Heart left ventricle (tissue), 16 donors: ENCODE data around the gene LRRTM1. TPM values are rescaled to one million over a fixed set of nuclear protein-coding genes. Genes with fewer than 3 reads are reported as not detected.

ENCODE experiments used
- ATAC-seq, 4 donors: fragments of 200-7000 bp; cut with Tn5 transposase; one replicate each; pipeline ENCODE4 v1.9.1; 2020 to 2022; ENCODE audit warnings: moderate library complexity in 4 of 4, mild to moderate bottlenecking in 3 of 4, moderate number of reproducible peaks in 1 of 4
- DNase-seq, 5 donors: peaks; one replicate each; pipeline ENCODE4 v3.0.0-alpha.2; 2020
- H3K27ac ChIP-seq, 12 donors: fragments of 200-600 bp; sonication (generic) in 4 of 12; one replicate each; pipeline versions ENCODE4 v1.5.0 to v1.8.0; 2016 to 2022; ENCODE audit warnings: mild to moderate bottlenecking in 2 of 12
- H3K27me3 ChIP-seq, 9 donors: fragments of 200-600 bp; sonication (generic) in 2 of 9; one replicate each; pipeline versions ENCODE4 v1.5.1 to v1.8.0; 2016 to 2022; ENCODE audit warnings: mild to moderate bottlenecking in 3 of 9
- H3K36me3 ChIP-seq, 9 donors: fragments of 200-600 bp; sonication (generic) in 2 of 9; one replicate each; pipeline versions ENCODE4 v1.5.0 to v1.8.0; 2018 to 2022; ENCODE audit warnings: mild to moderate bottlenecking in 2 of 9
- H3K4me1 ChIP-seq, 12 donors: fragments of 200-600 bp; sonication (generic) in 4 of 12; one replicate each; pipeline versions ENCODE4 v1.5.0 to v1.8.0; 2016 to 2022; ENCODE audit warnings: mild to moderate bottlenecking in 3 of 12
- H3K4me3 ChIP-seq, 12 donors: fragments of 200-600 bp; sonication (generic) in 4 of 12; one replicate each; pipeline versions ENCODE4 v1.5.0 to v1.8.0; 2017 to 2022; ENCODE audit warnings: mild to moderate bottlenecking in 9 of 12, moderate library complexity in 4 of 12
- H3K9me3 ChIP-seq, 12 donors: fragments of 200-600 bp; sonication (generic) in 4 of 12; one replicate each; pipeline versions ENCODE4 v1.5.0 to v1.8.0; 2016 to 2022; ENCODE audit warnings: mild to moderate bottlenecking in 1 of 12
- POLR2A ChIP-seq, 2 donors: fragments of 450-650 bp; IDR thresholded peaks; one replicate each; pipeline ENCODE4 v1.6.1; 2017; ENCODE audit warnings: antibody characterized with exemption in 2 of 2, mild to moderate bottlenecking in 2 of 2, moderate library complexity in 2 of 2
- whole genome bisulfite sequencing, 4 donors: extraction: QIAGEN DNeasy Blood & Tissue Kit in 2 of 4; methylation state at CpG; one replicate each; pipeline versions ENCODE4 v1.1.5 to v1.1.7; 2013 to 2018; 5-methylcytosine and 5-hydroxymethylcytosine counted together
- intact Hi-C, 10 donors: fragments of 100-400 bp; cut with DNase I; formaldehyde crosslinking; loops; one replicate each; pipeline versions ENCODE4 v1.11.1 to v1.14.2; 2022
- polyA plus RNA-seq, 2 donors: library from polyadenylated mRNA; stranded (reverse); fragments of 200-250 nt; gene quantifications; one replicate each; pipeline ENCODE4 v1.2.3, GENCODE V29; 2013
- total RNA-seq, 9 donors: library from RNA; depleted of rRNA in 2 of 9; stranded (reverse); fragments of >200 nt in 2 of 9; fragmentation: NEBNext Ultra II Directional in 3 of 9; extraction: Animal tissue kit (Norgen Biotek cat#: 25700) in 3 of 9; gene quantifications; one replicate each; pipeline versions ENCODE4 v1.1.0 to v1.2.4, GENCODE V29; 2016 to 2023
- TF ChIP-seq, protein P1 (sequence below), 12 donors: fragments of 200-600 bp; sonication (generic) in 4 of 12; IDR thresholded peaks; one replicate each; pipeline versions ENCODE4 v1.5.0 to v1.8.0; 2018 to 2022; ENCODE audit warnings: antibody characterized with exemption in 12 of 12, mild to moderate bottlenecking in 5 of 12
- donor health status: ischemic (EF 13 %, LVEDD 7.1; RV severe dilation, severe dysfunction).
- donor health status: healthy with polysubstance abuse.
- donor health status: DM: no; HTN: yes; CAD: no.
- donor health status: DM: no; HTN: no; CAD: no.
- donor health status: ischemic (EF 25% LVEDD 6.9; RV normal size, moderate dysfunction).
- donor health status: ischemic (EF 25% LVEDD 5.7; RV mildly dilated, moderate dysfunction).
- donor health status: healthy.
- donor health status: DM: yes; HTN: yes; CAD: no.
- donor health status: ischemic (EF 35%, LVEDD 5.7; RV mildly dilated, moderate dysfunction).
- donor health status: nonischemic (EF 11% LVEDD 7.7; RV severe dilation, severe dysfunction).
- donor health status: DM: yes; HTN: yes; CAD: no.
- donor health status: PGD.
- donor health status: ischemic (EF 29% LVEDD 5.4; RV normal size, mild dysfunction).
- donor health status: nonischemic (EF 23%, LVEDD 6.1; RV moderate dilation, normal function).

The LRRTM1 gene
- total and polyA plus RNA-seq, 11 donors: 0.09 to 0.93 (median 0.23) TPM; not detected in 3

DNA sequence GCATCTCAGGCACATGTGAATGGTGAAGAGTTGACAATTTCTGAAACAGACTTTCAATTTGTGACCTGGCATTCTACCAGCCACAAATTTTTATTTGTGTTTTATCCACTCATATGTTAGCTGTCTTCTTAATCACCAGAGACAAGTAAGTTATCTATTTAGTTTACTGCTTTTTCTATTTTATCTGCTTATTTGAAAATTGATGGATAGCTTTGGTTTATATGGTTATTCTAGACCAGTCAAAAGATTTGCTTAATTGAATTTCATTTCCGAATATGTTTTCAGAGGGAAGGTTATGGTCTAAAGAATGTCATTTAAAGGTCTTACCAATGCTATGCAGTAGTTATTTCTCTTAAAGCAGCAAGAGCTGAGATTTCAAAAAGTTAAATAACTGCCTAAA, 43.5 kb upstream of the LRRTM1 start:
- H3K27ac ChIP-seq: no peak overlapping the region
- no peak overlapping the region for H3K4me3 ChIP-seq
- H3K4me1 ChIP-seq: no peaks in the 10 kb centered on the region
- no peaks in the 10 kb centered on the region for H3K27me3 ChIP-seq
- H3K36me3 ChIP-seq: no peaks in the 10 kb centered on the region
- intact Hi-C loops: no loop called here
- DNase-seq (no peak), ATAC-seq (no peak)
- WGBS, 4 donors: 92 to 100% (median 94%) methylated on average over 1 of the region's 1 CpG
- no peaks in the 10 kb centered on the region for H3K9me3 ChIP-seq
- TF ChIP-seq POLR2A (IDR thresholded peaks at IDR 0.05): no peak
- TF ChIP-seq, protein P1, sequence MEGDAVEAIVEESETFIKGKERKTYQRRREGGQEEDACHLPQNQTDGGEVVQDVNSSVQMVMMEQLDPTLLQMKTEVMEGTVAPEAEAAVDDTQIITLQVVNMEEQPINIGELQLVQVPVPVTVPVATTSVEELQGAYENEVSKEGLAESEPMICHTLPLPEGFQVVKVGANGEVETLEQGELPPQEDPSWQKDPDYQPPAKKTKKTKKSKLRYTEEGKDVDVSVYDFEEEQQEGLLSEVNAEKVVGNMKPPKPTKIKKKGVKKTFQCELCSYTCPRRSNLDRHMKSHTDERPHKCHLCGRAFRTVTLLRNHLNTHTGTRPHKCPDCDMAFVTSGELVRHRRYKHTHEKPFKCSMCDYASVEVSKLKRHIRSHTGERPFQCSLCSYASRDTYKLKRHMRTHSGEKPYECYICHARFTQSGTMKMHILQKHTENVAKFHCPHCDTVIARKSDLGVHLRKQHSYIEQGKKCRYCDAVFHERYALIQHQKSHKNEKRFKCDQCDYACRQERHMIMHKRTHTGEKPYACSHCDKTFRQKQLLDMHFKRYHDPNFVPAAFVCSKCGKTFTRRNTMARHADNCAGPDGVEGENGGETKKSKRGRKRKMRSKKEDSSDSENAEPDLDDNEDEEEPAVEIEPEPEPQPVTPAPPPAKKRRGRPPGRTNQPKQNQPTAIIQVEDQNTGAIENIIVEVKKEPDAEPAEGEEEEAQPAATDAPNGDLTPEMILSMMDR (IDR thresholded peaks at IDR 0.05): no peak

DNA sequence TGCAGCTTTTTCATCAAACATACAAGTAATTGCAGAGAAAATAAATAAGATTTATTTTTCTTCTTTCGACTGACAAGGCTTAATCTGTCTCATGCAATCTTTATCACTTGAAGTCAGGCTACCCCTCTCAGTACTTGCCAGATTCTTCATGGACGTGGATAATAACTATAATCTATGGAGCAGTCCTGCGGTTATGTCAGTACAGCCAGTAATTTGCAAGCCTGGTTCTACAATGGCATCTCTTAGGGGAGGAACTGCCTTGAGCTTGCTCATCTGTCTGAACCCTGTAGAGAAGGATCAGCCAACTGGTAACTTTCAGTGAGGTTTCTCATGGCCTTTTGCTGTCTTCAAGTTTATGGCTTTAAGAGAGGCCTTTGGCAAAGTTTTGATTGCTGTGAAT, 35.5 kb upstream of the LRRTM1 start:
- WGBS, 4 donors: 70 to 79% (median 76%) methylated on average over 3 of the region's 3 CpGs
- no peak for DNase-seq

DNA sequence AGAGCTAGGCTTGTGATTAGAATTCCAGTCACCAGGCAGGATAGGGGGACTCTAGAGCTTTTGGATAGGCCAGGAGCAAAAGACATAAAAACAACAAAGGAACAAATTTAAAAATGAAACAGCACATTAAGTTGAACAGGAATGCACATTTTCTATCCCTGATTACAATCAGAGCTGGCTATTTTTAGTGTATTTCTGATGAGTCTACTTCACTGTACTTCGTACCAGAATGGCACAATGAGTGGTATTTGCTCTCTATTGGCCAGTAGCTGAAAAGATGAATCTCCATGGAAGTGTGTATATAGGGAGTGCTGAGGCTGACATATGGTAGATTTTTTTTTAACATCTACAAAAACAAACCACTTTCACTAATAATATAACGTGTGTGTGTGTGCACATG, 34.2 kb upstream of the LRRTM1 start:
- 60 to 73% (median 70%) methylated on average over 2 of the region's 2 CpGs for WGBS, 4 donors
- peaks cover 0 to 7% (median 0%) of the 10 kb centered on the region in 12 donors for H3K4me1 ChIP-seq
- H3K4me3 ChIP-seq: no peak overlapping the region
- no peaks in the 10 kb centered on the region for H3K27me3 ChIP-seq
- no peak for TF ChIP-seq POLR2A (IDR thresholded peaks at IDR 0.05)
- TF ChIP-seq, protein P1 (IDR thresholded peaks at IDR 0.05): no peak
- DNase-seq (no peak), ATAC-seq (no peak)
- H3K9me3 ChIP-seq: no peaks in the 10 kb centered on the region
- H3K36me3 ChIP-seq: no peaks in the 10 kb centered on the region
- intact Hi-C loops: no loop called here
- no peak overlapping the region for H3K27ac ChIP-seq

More for the DNA sequence above, 35.5 kb upstream of the LRRTM1 start:
- ATAC-seq: no peak
- Histone ChIP-seq H3K4me3 (no peak overlapping the region), H3K27ac (no peak overlapping the region), H3K4me1 (peaks cover 0 to 7% (median 0%) of the 10 kb centered on the region in 12 donors), H3K27me3 (no peaks in the 10 kb centered on the region), H3K9me3 (no peaks in the 10 kb centered on the region), H3K36me3 (no peaks in the 10 kb centered on the region)
- no peak for TF ChIP-seq POLR2A (IDR thresholded peaks at IDR 0.05)
- TF ChIP-seq, protein P1 (IDR thresholded peaks at IDR 0.05): no peak
- intact Hi-C loops: no loop called here

DNA sequence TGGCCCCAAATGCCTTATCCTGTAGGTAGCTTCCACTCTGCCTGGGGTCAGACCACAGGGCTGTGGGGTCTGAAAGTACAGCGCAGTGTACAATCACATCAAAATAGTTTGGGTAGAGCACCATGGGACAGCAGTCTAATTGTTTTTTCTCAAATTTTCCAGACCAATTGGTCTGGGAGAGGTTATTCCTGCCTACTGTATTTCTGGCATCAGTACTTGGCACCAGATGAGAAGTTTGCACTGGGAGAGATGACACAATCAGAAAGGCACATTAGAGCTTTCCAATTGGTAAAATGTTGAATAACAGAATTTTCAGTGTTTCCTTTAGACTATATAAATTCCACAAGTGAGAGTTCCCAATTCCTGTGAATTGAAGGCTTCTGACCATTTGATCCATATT, 30.9 kb upstream of the LRRTM1 start:
- ATAC-seq (no peak), DNase-seq (no peak)
- Histone ChIP-seq H3K27ac (no peak overlapping the region), H3K4me3 (no peak overlapping the region), H3K9me3 (no peaks in the 10 kb centered on the region), H3K4me1 (peaks cover 0 to 7% (median 0%) of the 10 kb centered on the region in 12 donors), H3K27me3 (no peaks in the 10 kb centered on the region), H3K36me3 (no peaks in the 10 kb centered on the region)
- WGBS, 4 donors: 71 to 98% (median 91%) methylated on average over 1 of the region's 1 CpG
- TF ChIP-seq, protein P1 (IDR thresholded peaks at IDR 0.05): no peak
- TF ChIP-seq POLR2A (IDR thresholded peaks at IDR 0.05): no peak
- intact Hi-C loops: no loop called here
